GM21360 (cell line): Measurements from ENCODE around the gene LRRC4.

ENCODE experiments used
- ATAC-seq: cut with Tn5 transposase; IDR thresholded peaks from one replicate; pipeline ENCODE4 v1.9.1; 2021; ENCODE audit warnings: mild to moderate bottlenecking, moderate library complexity; ENCODE audit not compliant: unreplicated experiment

The LRRC4 gene

GRCh38 chr7:127981965-127982364 lies 49.3 kb downstream of the LRRC4 start:
- no peak for ATAC-seq

- no peak for ATAC-seq
These were observed 50.3 kb downstream of the LRRC4 start for GRCh38 chr7:127980901-127981300.

GRCh38 chr7:127979728-127980126 lies 51.5 kb downstream of the LRRC4 start:
- ATAC-seq = no peak

GRCh38 chr7:127979113-127979727 lies 52.0 kb downstream of the LRRC4 start:
- no peak for ATAC-seq

GRCh38 chr7:127978421-127978820 lies 52.8 kb downstream of the LRRC4 start:
- ATAC-seq = no peak
